Loucy (cell line): ENCODE measurements around the gene IRF6.

Source experiments
- CTCF ChIP-seq: fragments of 200-600 bp; sonication (generic); conservative IDR thresholded peaks from 2 replicates; pipeline ENCODE4 v1.5.1; 2014; ENCODE audit warnings: mild to moderate bottlenecking, antibody characterized with exemption, low read length
- EZH2phosphoT487 ChIP-seq: fragments of 200-600 bp; IDR thresholded peaks from 2 replicates; pipeline ENCODE4 v1.6.1; 2018; ENCODE audit warnings: antibody characterized with exemption, mild to moderate bottlenecking, moderate library complexity, borderline replicate concordance

GRCh38 chr1:209759829-209760359 lies 46.0 kb downstream of the IRF6 start:
- TF ChIP-seq CTCF (no peak), EZH2phosphoT487 (no peak)
